Thyroid gland (tissue), 4 donors: Measurements from ENCODE around the gene EXOC1L.

ENCODE experiments used
- POLR2A ChIP-seq, 2 donors: fragments of 450-650 bp; IDR thresholded peaks; one replicate each; pipeline ENCODE4 v1.6.1; 2017; ENCODE audit warnings: antibody characterized with exemption in 2 of 2, mild to moderate bottlenecking in 2 of 2, moderate library complexity in 1 of 2
- TF ChIP-seq, protein P1 (sequence below), 6 experiments: fragments of 200-600 bp in 3 of 6; fragments of 450-650 bp in 3 of 6; sonication (generic) in 3 of 6; IDR thresholded peaks; one replicate each; pipeline ENCODE4 v1.5.1; 2016 to 2019; ENCODE audit warnings: antibody characterized with exemption in 6 of 6, mild to moderate bottlenecking in 2 of 6, inconsistent platforms in 1 of 6, moderate library complexity in 1 of 6

DNA sequence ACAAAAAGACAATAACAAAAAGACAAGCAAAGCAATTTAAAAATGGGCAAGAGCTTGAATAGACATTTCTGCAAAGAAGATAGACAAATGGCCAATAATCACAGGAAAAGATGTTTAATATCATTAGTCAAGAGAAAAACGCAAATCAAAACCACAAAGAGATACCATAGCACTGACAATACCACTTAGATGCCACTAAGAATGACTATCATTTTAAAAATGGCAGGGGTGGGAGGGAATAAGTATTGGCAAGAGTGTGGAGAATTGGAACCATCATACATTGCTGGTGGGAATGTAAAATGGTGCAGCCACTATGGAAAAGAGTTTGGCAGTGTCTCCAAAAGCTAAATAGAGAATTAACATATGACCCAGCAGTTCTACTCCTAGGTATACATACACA, 18.8 kb downstream of the EXOC1L start:
- TF ChIP-seq, protein P1, sequence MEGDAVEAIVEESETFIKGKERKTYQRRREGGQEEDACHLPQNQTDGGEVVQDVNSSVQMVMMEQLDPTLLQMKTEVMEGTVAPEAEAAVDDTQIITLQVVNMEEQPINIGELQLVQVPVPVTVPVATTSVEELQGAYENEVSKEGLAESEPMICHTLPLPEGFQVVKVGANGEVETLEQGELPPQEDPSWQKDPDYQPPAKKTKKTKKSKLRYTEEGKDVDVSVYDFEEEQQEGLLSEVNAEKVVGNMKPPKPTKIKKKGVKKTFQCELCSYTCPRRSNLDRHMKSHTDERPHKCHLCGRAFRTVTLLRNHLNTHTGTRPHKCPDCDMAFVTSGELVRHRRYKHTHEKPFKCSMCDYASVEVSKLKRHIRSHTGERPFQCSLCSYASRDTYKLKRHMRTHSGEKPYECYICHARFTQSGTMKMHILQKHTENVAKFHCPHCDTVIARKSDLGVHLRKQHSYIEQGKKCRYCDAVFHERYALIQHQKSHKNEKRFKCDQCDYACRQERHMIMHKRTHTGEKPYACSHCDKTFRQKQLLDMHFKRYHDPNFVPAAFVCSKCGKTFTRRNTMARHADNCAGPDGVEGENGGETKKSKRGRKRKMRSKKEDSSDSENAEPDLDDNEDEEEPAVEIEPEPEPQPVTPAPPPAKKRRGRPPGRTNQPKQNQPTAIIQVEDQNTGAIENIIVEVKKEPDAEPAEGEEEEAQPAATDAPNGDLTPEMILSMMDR (IDR thresholded peaks at IDR 0.05), result no peak
- TF ChIP-seq POLR2A (IDR thresholded peaks at IDR 0.05), result no peak
